Keratinocyte (primary cell): ENCODE results near the gene ERBIN. TPM values are rescaled to one million over a fixed set of nuclear protein-coding genes. Genes with fewer than 3 reads are reported as not detected.

Experiments
- DNase-seq: peaks from one replicate; pipeline ENCODE4 v3.0.0-alpha.2; 2011; ENCODE audit warnings: low read depth, missing footprints, low spot score
- FAIRE-seq: peaks from 2 replicates; lab custom pipeline; 2011; peaks lifted over from hg19 to GRCh38; lab: Jason Lieb, UNC
- H2AFZ ChIP-seq: 2 replicates; pipeline ENCODE4 v1.6.0; 2012; ENCODE audit warnings: low read length, control low read depth, inconsistent platforms; ENCODE audit not compliant: control insufficient read depth
- H3K27ac ChIP-seq: 2 replicates; pipeline ENCODE4 v1.5.1; 2011; ENCODE audit warnings: low read length; ENCODE audit not compliant: control insufficient read depth, insufficient read depth
- H3K27me3 ChIP-seq: 3 replicates; pipeline ENCODE4 v1.6.0; 2011; ENCODE audit warnings: low read length; ENCODE audit not compliant: control insufficient read depth, insufficient read depth; ENCODE audit errors: extremely low read depth
- H3K36me3 ChIP-seq, 2 experiments: 2 replicates in 1 of 2; 3 replicates in 1 of 2; pipeline ENCODE4 v1.5.1; 2011; ENCODE audit warnings: low read length in 2 of 2, mild to moderate bottlenecking in 1 of 2; ENCODE audit not compliant: control insufficient read depth in 2 of 2, insufficient read depth in 2 of 2; ENCODE audit errors: extremely low read depth in 1 of 2
- H3K4me1 ChIP-seq: 3 replicates; pipeline ENCODE4 v1.5.1; 2011; ENCODE audit warnings: low read length; ENCODE audit not compliant: control insufficient read depth, insufficient read depth; ENCODE audit errors: extremely low read depth
- H3K4me2 ChIP-seq: 3 replicates; pipeline ENCODE4 v1.6.0; 2011; ENCODE audit warnings: low read depth, low read length; ENCODE audit not compliant: control insufficient read depth, insufficient read depth; ENCODE audit errors: extremely low read depth
- H3K4me3 ChIP-seq, 3 experiments: fragments of 200-600 bp in 1 of 3; sonication (generic) in 1 of 3; 2 replicates in 2 of 3; 3 replicates in 1 of 3; pipeline ENCODE4 v1.5.1; 2011 to 2016; ENCODE audit warnings: low read length in 3 of 3, mild to moderate bottlenecking in 3 of 3, control low read depth in 2 of 3, inconsistent platforms in 1 of 3, low read depth in 1 of 3, mixed read lengths in 1 of 3, mixed run types in 1 of 3, moderate library complexity in 1 of 3; ENCODE audit not compliant: control insufficient read depth in 2 of 3, insufficient read depth in 2 of 3; ENCODE audit errors: extremely low read depth in 1 of 3
- H3K79me2 ChIP-seq: 2 replicates; pipeline ENCODE4 v1.6.0; 2012; ENCODE audit warnings: low read length; ENCODE audit not compliant: control insufficient read depth, insufficient read depth
- H3K9ac ChIP-seq: 3 replicates; pipeline ENCODE4 v1.6.0; 2011; ENCODE audit warnings: low read length; ENCODE audit not compliant: control insufficient read depth, insufficient read depth; ENCODE audit errors: extremely low read depth
- H3K9me1 ChIP-seq: 3 replicates; pipeline ENCODE4 v1.6.0; 2011; ENCODE audit warnings: low read length; ENCODE audit not compliant: control insufficient read depth, insufficient read depth; ENCODE audit errors: extremely low read depth
- H3K9me3 ChIP-seq: 2 replicates; pipeline ENCODE4 v1.5.1; 2012; ENCODE audit warnings: low read depth, low read length; ENCODE audit not compliant: control insufficient read depth
- H4K20me1 ChIP-seq: 3 replicates; pipeline ENCODE4 v1.6.0; 2011; ENCODE audit warnings: low read length; ENCODE audit not compliant: control insufficient read depth, insufficient read depth; ENCODE audit errors: extremely low read depth
- EZH2 ChIP-seq: IDR thresholded peaks from one replicate; pipeline ENCODE4 v1.6.1; 2012; ENCODE audit warnings: inconsistent platforms, mild to moderate bottlenecking, low read length, moderate library complexity
- dilution Hi-C: fragments of 300-500 bp; cut with MboI; formaldehyde crosslinking; loops from one replicate; pipeline ENCODE4 v1.7.0; 2020; ENCODE audit warnings: low sequenced_read_pairs; ENCODE audit not compliant: extremely low pct_ligation_motif_present
- polyA plus RNA-seq, 5 experiments: library from polyadenylated mRNA; depleted of rRNA in 3 of 5; stranded (reverse) in 3 of 5; stranded (forward) in 1 of 5; unstranded in 1 of 5; fragments of >200 nt; gene quantifications; 1 replicate in 1 of 5; 2 replicates in 3 of 5; 3 replicates in 1 of 5; pipeline versions ENCODE4 v1.2.1 to v1.2.3, GENCODE V29; 2011 to 2012; ENCODE audit warnings: missing spikeins in 2 of 5, low read depth in 1 of 5, low replicate concordance in 1 of 5
- TF ChIP-seq, protein P1 (sequence below), 3 experiments: IDR thresholded peaks in 1 of 3; conservative IDR thresholded peaks in 1 of 3; optimal IDR thresholded peaks in 1 of 3; 2 replicates in 2 of 3; 3 replicates in 1 of 3; pipeline versions ENCODE3 to v1.5.1; 2011; ENCODE audit warnings: low read length in 3 of 3, mild to moderate bottlenecking in 3 of 3, moderate library complexity in 2 of 3, control low read depth in 1 of 3, inconsistent platforms in 1 of 3; ENCODE audit not compliant: insufficient read depth in 2 of 3; ENCODE audit errors: extremely low read depth in 1 of 3

The ERBIN gene
- polyA plus RNA-seq, 1 donor (not counting 4 experiments of a cell fraction or from before 2014, with no cell fraction given): 30.6 TPM

DNA sequence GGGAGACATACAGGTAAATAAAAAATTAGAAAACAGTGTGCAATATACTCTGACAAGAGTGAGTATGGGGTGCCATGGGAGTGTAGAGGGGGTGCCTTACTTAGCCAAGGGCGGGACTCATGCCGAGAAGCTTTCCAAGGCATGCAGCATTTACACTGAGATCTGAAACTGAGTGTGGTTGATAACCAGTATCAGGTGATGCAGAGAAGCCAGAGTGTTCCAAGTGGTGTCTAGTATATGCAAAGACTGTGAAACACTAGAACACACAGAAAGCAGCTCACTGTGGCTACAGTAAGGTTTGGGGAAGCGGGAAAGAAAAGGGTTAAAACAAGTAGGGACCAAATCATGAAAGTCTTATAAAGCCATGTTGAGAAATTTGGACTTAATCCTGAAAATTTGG lies 30.5 kb upstream of the ERBIN start:
- Histone ChIP-seq H2AFZ (no peak overlapping the region), H3K9me3 (no peaks in the 10 kb centered on the region), H3K27me3 (no peaks in the 10 kb centered on the region), H3K79me2 (no peaks in the 10 kb centered on the region), H3K9ac (no peak overlapping the region), H3K36me3 (no peaks in the 10 kb centered on the region), H3K9me1 (no peaks in the 10 kb centered on the region), H3K4me3 (no peak overlapping the region), H3K4me1 (peaks cover 4% of the 10 kb centered on the region), H3K27ac (no peak overlapping the region), H3K4me2 (no peak overlapping the region), H4K20me1 (no peaks in the 10 kb centered on the region)
- dilution Hi-C loops: no loop called here
- FAIRE-seq: no peak
- TF ChIP-seq, protein P1, sequence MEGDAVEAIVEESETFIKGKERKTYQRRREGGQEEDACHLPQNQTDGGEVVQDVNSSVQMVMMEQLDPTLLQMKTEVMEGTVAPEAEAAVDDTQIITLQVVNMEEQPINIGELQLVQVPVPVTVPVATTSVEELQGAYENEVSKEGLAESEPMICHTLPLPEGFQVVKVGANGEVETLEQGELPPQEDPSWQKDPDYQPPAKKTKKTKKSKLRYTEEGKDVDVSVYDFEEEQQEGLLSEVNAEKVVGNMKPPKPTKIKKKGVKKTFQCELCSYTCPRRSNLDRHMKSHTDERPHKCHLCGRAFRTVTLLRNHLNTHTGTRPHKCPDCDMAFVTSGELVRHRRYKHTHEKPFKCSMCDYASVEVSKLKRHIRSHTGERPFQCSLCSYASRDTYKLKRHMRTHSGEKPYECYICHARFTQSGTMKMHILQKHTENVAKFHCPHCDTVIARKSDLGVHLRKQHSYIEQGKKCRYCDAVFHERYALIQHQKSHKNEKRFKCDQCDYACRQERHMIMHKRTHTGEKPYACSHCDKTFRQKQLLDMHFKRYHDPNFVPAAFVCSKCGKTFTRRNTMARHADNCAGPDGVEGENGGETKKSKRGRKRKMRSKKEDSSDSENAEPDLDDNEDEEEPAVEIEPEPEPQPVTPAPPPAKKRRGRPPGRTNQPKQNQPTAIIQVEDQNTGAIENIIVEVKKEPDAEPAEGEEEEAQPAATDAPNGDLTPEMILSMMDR (optimal IDR thresholded peaks at IDR 0.05 in 1 of 3, IDR thresholded peaks at IDR 0.05 in 1 of 3, conservative IDR thresholded peaks at IDR 0.05 in 1 of 3; ENCODE audit: extremely low read depth in 1 of 3, insufficient read depth in 2 of 3, low read length in 3 of 3): no peak
- TF ChIP-seq EZH2: no peak
- DNase-seq: no peak

- Histone ChIP-seq H3K4me3 (no peak overlapping the region), H3K79me2 (no peaks in the 10 kb centered on the region), H3K27me3 (no peaks in the 10 kb centered on the region), H3K9ac (no peak overlapping the region), H3K9me1 (no peaks in the 10 kb centered on the region), H2AFZ (no peak overlapping the region), H3K36me3 (no peaks in the 10 kb centered on the region), H3K27ac (no peak overlapping the region), H3K9me3 (no peaks in the 10 kb centered on the region), H4K20me1 (no peaks in the 10 kb centered on the region), H3K4me1 (no peaks in the 10 kb centered on the region), H3K4me2 (no peak overlapping the region)
- dilution Hi-C loops: no loop called here
- no peak for DNase-seq
- TF ChIP-seq, protein P1 (optimal IDR thresholded peaks at IDR 0.05 in 1 of 3, IDR thresholded peaks at IDR 0.05 in 1 of 3, conservative IDR thresholded peaks at IDR 0.05 in 1 of 3; ENCODE audit: extremely low read depth in 1 of 3, insufficient read depth in 2 of 3, low read length in 3 of 3): no peak
- TF ChIP-seq EZH2: no peak
- no peak for FAIRE-seq
Observed at GRCh38 chr5:65900746-65901145, 25.6 kb upstream of the ERBIN start.
